Loucy (cell line): Measurements from ENCODE around the gene BTBD7.

Source experiments
- CTCF ChIP-seq: fragments of 200-600 bp; sonication (generic); conservative IDR thresholded peaks from 2 replicates; pipeline ENCODE4 v1.5.1; 2014; ENCODE audit warnings: mild to moderate bottlenecking, antibody characterized with exemption, low read length
- EZH2phosphoT487 ChIP-seq: fragments of 200-600 bp; IDR thresholded peaks from 2 replicates; pipeline ENCODE4 v1.6.1; 2018; ENCODE audit warnings: antibody characterized with exemption, mild to moderate bottlenecking, moderate library complexity, borderline replicate concordance

GRCh38 chr14:93228550-93228949, 104.3 kb downstream of the BTBD7 start:
- no peak for TF ChIP-seq CTCF
- no peak for TF ChIP-seq EZH2phosphoT487
